Transverse colon (tissue), 4 donors: ENCODE measurements around the gene JADE2.

Experiments used
- POLR2A ChIP-seq: fragments of 450-650 bp; IDR thresholded peaks from one replicate; pipeline ENCODE4 v1.6.1; 2016; ENCODE audit warnings: antibody characterized with exemption, mild to moderate bottlenecking, moderate library complexity
- POLR2AphosphoS5 ChIP-seq, 3 donors: sonication (generic); formaldehyde crosslinking; IDR thresholded peaks; one replicate each; pipeline ENCODE4 v1.6.1; 2016; ENCODE audit warnings: antibody characterized with exemption in 3 of 3
- TF ChIP-seq, protein P1 (sequence below), 5 experiments: fragments of 200-600 bp in 3 of 5; fragments of 450-650 bp in 2 of 5; sonication (generic) in 3 of 5; IDR thresholded peaks; 1 replicate in 2 of 5; 2 replicates in 3 of 5; pipeline ENCODE4 v1.5.1; 2016 to 2017; ENCODE audit warnings: antibody characterized with exemption in 5 of 5, inconsistent platforms in 3 of 5, mild to moderate bottlenecking in 2 of 5, moderate library complexity in 1 of 5

GRCh38 chr5:134577022-134577795, 51.7 kb downstream of the JADE2 start:
- TF ChIP-seq, protein P1, sequence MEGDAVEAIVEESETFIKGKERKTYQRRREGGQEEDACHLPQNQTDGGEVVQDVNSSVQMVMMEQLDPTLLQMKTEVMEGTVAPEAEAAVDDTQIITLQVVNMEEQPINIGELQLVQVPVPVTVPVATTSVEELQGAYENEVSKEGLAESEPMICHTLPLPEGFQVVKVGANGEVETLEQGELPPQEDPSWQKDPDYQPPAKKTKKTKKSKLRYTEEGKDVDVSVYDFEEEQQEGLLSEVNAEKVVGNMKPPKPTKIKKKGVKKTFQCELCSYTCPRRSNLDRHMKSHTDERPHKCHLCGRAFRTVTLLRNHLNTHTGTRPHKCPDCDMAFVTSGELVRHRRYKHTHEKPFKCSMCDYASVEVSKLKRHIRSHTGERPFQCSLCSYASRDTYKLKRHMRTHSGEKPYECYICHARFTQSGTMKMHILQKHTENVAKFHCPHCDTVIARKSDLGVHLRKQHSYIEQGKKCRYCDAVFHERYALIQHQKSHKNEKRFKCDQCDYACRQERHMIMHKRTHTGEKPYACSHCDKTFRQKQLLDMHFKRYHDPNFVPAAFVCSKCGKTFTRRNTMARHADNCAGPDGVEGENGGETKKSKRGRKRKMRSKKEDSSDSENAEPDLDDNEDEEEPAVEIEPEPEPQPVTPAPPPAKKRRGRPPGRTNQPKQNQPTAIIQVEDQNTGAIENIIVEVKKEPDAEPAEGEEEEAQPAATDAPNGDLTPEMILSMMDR (IDR thresholded peaks at IDR 0.05), result no peak
- TF ChIP-seq POLR2A, result no peak
- TF ChIP-seq POLR2AphosphoS5 (IDR thresholded peaks at IDR 0.05), result no peak
